Stimulated activated naive CD8-positive, alpha-beta T cell treated with anti-CD3 and anti-CD28 coated beads, Interleukin-15, Interleukin-2, amounts not matched to agents 100 U/mL and 50 U/mL, for 24 hours (primary cell): ENCODE data around the gene PYROXD2.

ENCODE experiments used
- ATAC-seq: fragments of 150-1000 bp; cut with Tn5 transposase; one replicate; pipeline ENCODE4 v1.10.0; 2021
- DNase-seq: peaks from one replicate; pipeline ENCODE4 v3.0.0; 2021

The PYROXD2 gene

GRCh38 chr10:98414578-98414931 is 427 bp downstream of the PYROXD2 start:
- peak; percentile 9 for DNase-seq
- no peak for ATAC-seq

GRCh38 chr10:98411768-98412167 is 3.2 kb downstream of the PYROXD2 start:
- ATAC-seq (no peak), DNase-seq (no peak)

- DNase-seq (no peak), ATAC-seq (no peak)
Measured at GRCh38 chr10:98411166-98411565, 3.8 kb downstream of the PYROXD2 start.

GRCh38 chr10:98410759-98411158 is 4.2 kb downstream of the PYROXD2 start:
- DNase-seq = no peak
- no peak for ATAC-seq

- no peak for ATAC-seq
- DNase-seq = no peak
Measured at GRCh38 chr10:98410135-98410743, 4.7 kb downstream of the PYROXD2 start.

GRCh38 chr10:98408799-98409198 is 6.2 kb downstream of the PYROXD2 start:
- ATAC-seq = no peak
- no peak for DNase-seq

- ATAC-seq (no peak), DNase-seq (no peak)
Measured at GRCh38 chr10:98407744-98408241, 7.2 kb downstream of the PYROXD2 start.

GRCh38 chr10:98407017-98407743 is 7.8 kb downstream of the PYROXD2 start:
- DNase-seq (no peak), ATAC-seq (no peak)

- DNase-seq (no peak), ATAC-seq (no peak)
Measured at GRCh38 chr10:98405422-98405821, 9.6 kb downstream of the PYROXD2 start.

- ATAC-seq (peak; percentile 77), DNase-seq (peak; percentile 38)
Measured at GRCh38 chr10:98404571-98405359, 10.2 kb downstream of the PYROXD2 start.

GRCh38 chr10:98403812-98404504 is 11.0 kb downstream of the PYROXD2 start:
- DNase-seq = no peak
- peak; percentile 20 for ATAC-seq

GRCh38 chr10:98402931-98403718 is 11.9 kb downstream of the PYROXD2 start:
- no peak for ATAC-seq
- no peak for DNase-seq

GRCh38 chr10:98402478-98402877 is 12.5 kb downstream of the PYROXD2 start:
- DNase-seq (no peak), ATAC-seq (no peak)

GRCh38 chr10:98400482-98400881 is 14.5 kb downstream of the PYROXD2 start:
- no peak for DNase-seq

GRCh38 chr10:98399784-98400183 is 15.2 kb downstream of the PYROXD2 start:
- DNase-seq = no peak
- ATAC-seq = no peak

More at GRCh38 chr10:98400482-98400881, 14.5 kb downstream of the PYROXD2 start:
- peak; percentile 32 for ATAC-seq

- ATAC-seq (no peak), DNase-seq (no peak)
Measured at GRCh38 chr10:98397089-98397600, 17.8 kb downstream of the PYROXD2 start.

- DNase-seq (no peak), ATAC-seq (no peak)
Measured at GRCh38 chr10:98396096-98397063, 18.6 kb downstream of the PYROXD2 start.

GRCh38 chr10:98394851-98395440 is 20.0 kb downstream of the PYROXD2 start:
- ATAC-seq (no peak), DNase-seq (no peak)

GRCh38 chr10:98391578-98391991 is 23.4 kb downstream of the PYROXD2 start:
- no peak for DNase-seq
- no peak for ATAC-seq

- DNase-seq (peak; percentile 16), ATAC-seq (no peak)
Measured at GRCh38 chr10:98391065-98391464, 23.9 kb downstream of the PYROXD2 start.
